MCF 10A (cell line): ENCODE results near the gene FIBCD1. TPM values are rescaled to one million over a fixed set of nuclear protein-coding genes. Genes with fewer than 3 reads are reported as not detected.

Source experiments
- BruUV-seq: library from RNA; stranded (reverse); fragments of 400-500 nt; replicated peaks from 2 replicates; lab custom pipeline; 2021; lab: Mats Ljungman, UMichigan
- CTCF ChIA-PET: fragments of 300-600 bp; sonication (Branson Sonifier 250); formaldehyde crosslinking; extraction: SDS; loops from one replicate; lab custom pipeline; 2021; ENCODE audit warnings: antibody characterized with exemption, inconsistent platforms; lab: Yijun Ruan, JAX
- POLR2A ChIA-PET: fragments of 300-600, 350-650 bp; sonication (Branson Sonifier 250); formaldehyde crosslinking; extraction: SDS; loops from one replicate; lab custom pipeline; 2020; ENCODE audit warnings: antibody characterized with exemption, inconsistent platforms; lab: Yijun Ruan, JAX
- DNase-seq: peaks from one replicate; pipeline ENCODE4 v3.0.0-alpha.2; 2018; ENCODE audit not compliant: unreplicated experiment
- H3K27ac Mint-ChIP-seq: one replicate; pipeline ENCODE4 v1.8.0; 2022; ENCODE audit warnings: mild to moderate bottlenecking, low read depth, mixed read lengths; ENCODE audit not compliant: unreplicated experiment
- H3K27me3 Mint-ChIP-seq: one replicate; pipeline ENCODE4 v1.8.0; 2022; ENCODE audit warnings: mixed read lengths; ENCODE audit not compliant: insufficient read depth, unreplicated experiment
- H3K36me3 Mint-ChIP-seq: one replicate; pipeline ENCODE4 v1.8.0; 2022; ENCODE audit warnings: mild to moderate bottlenecking, moderate library complexity, mixed read lengths; ENCODE audit not compliant: insufficient read depth, unreplicated experiment
- H3K4me1 Mint-ChIP-seq: one replicate; pipeline ENCODE4 v1.8.0; 2022; ENCODE audit warnings: mixed read lengths; ENCODE audit not compliant: insufficient read depth, unreplicated experiment
- H3K4me3 Mint-ChIP-seq: one replicate; pipeline ENCODE4 v1.8.0; 2022; ENCODE audit warnings: mild to moderate bottlenecking, moderate library complexity, mixed read lengths; ENCODE audit not compliant: unreplicated experiment
- H3K9me3 Mint-ChIP-seq: one replicate; pipeline ENCODE4 v1.8.0; 2022; ENCODE audit warnings: mixed read lengths; ENCODE audit not compliant: unreplicated experiment
- intact Hi-C: fragments of 100-400 bp; cut with micrococcal nuclease; formaldehyde crosslinking; loops from 2 replicates; pipeline ENCODE4 v1.14.1; 2022
- total RNA-seq: library from RNA; stranded (reverse); gene quantifications from 2 replicates; pipeline ENCODE4 v1.2.3, GENCODE V29; 2022
- TF ChIP-seq, protein P1 (sequence below): fragments of 200-600 bp; IDR thresholded peaks from one replicate; pipeline ENCODE4 v1.8.0; 2022; ENCODE audit warnings: antibody characterized with exemption, mild to moderate bottlenecking; ENCODE audit not compliant: unreplicated experiment

The FIBCD1 gene
- total RNA-seq, 1 experiment from 2014 or later: 1.6 TPM

DNA sequence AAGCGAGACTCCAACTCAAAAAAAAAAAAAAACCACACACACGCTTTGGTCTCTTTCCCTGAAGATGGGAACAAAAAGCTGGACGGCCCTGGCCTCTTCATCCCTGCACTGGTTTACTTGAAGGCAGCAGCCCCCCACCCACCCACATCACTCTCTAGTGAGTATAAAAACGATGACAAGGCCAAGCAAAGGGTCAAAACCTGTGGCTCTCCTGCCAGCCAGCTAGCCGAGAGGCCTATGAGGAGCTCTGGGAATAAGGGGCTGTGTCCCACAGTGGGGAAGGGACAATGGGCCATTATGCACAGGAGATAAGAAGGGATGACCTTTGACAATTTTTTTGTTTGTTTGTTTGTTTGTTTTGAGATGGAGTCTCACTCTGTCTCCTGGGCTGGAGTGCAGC is 55.6 kb downstream of the FIBCD1 start:
- DNase-seq: no peak
- intact Hi-C loops: no loop called here
- Mint-ChIP-seq H3K36me3 (peaks cover 96% of the 10 kb centered on the region), H3K9me3 (no peaks in the 10 kb centered on the region), H3K4me3 (no peak overlapping the region), H3K27ac (no peak overlapping the region), H3K27me3 (no peaks in the 10 kb centered on the region), H3K4me1 (no peaks in the 10 kb centered on the region)
- TF ChIP-seq, protein P1, sequence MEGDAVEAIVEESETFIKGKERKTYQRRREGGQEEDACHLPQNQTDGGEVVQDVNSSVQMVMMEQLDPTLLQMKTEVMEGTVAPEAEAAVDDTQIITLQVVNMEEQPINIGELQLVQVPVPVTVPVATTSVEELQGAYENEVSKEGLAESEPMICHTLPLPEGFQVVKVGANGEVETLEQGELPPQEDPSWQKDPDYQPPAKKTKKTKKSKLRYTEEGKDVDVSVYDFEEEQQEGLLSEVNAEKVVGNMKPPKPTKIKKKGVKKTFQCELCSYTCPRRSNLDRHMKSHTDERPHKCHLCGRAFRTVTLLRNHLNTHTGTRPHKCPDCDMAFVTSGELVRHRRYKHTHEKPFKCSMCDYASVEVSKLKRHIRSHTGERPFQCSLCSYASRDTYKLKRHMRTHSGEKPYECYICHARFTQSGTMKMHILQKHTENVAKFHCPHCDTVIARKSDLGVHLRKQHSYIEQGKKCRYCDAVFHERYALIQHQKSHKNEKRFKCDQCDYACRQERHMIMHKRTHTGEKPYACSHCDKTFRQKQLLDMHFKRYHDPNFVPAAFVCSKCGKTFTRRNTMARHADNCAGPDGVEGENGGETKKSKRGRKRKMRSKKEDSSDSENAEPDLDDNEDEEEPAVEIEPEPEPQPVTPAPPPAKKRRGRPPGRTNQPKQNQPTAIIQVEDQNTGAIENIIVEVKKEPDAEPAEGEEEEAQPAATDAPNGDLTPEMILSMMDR: no peak
- ChIA-PET POLR2A (no interaction called here), CTCF (interaction anchor here (0.5 to 0.8 kb wide), 3 partner anchors 13 to 182 kb away, joined by 3 to 4 read pairs (median 3); no protein-coding TSS in a partner anchor)
- BruUV-seq: no TSS peak

GRCh38 chr9:130882696-130883225 is 56.3 kb downstream of the FIBCD1 start:
- no TSS peak for BruUV-seq
- POLR2A ChIA-PET: interaction anchor here (1.0 kb wide), 1 partner anchor 129 kb away, joined by 5 read pairs; no protein-coding TSS in a partner anchor
- intact Hi-C loops: no loop called here
- TF ChIP-seq, protein P1: no peak
- no peak for DNase-seq
- H3K36me3 Mint-ChIP-seq: peaks cover 96% of the 10 kb centered on the region
- H3K27ac Mint-ChIP-seq: no peak overlapping the region
- no peaks in the 10 kb centered on the region for H3K9me3 Mint-ChIP-seq
- H3K27me3 Mint-ChIP-seq: no peaks in the 10 kb centered on the region
- H3K4me3 Mint-ChIP-seq: no peak overlapping the region
- CTCF ChIA-PET: interaction anchor here (0.5 to 0.8 kb wide), 5 partner anchors 12 to 181 kb away, joined by 3 to 4 read pairs (median 3); no protein-coding TSS in a partner anchor
- no peaks in the 10 kb centered on the region for H3K4me1 Mint-ChIP-seq

- intact Hi-C loops: no loop called here
- TF ChIP-seq, protein P1: no peak
- no TSS peak for BruUV-seq
These were observed 57.5 kb downstream of the FIBCD1 start for GRCh38 chr9:130881516-130881915.

DNA sequence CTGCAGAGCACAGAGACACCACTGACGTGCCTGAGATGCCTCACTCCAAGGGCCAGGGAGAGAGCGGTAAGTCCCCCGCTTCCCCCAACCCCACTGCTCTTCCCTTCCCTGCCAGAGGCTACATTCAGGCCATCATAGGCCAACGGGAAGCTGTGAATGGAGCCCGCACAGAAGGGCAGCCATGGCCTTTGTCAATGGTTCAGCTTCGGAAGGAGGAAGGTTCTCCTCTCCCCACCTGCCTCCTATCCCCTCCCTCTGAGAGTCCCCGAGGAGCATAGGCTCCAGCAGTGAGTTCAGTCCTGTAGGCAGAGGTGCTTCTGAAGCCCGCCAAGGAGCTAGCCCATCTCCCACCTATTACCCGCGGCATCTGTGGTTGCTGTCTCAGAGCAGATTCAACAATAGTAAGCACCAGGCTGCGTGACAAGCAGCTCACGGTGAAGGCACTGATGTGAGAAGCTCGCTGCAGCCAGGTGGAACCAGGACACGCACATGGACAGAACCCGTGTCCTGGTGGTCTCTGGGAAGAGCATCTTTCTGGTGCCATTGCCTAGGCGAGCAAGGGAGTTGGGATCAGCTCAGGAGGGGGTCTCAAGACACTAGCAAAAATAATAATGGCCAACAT is 58.3 kb downstream of the FIBCD1 start:
- intact Hi-C loops: no loop called here
- no peaks in the 10 kb centered on the region for H3K9me3 Mint-ChIP-seq
- ChIA-PET CTCF (interaction anchor here (1.2 to 1.5 kb wide), 6 partner anchors 10 to 177 kb away, joined by 3 to 5 read pairs (median 3); no protein-coding TSS in a partner anchor), POLR2A (no interaction called here)
- H3K27me3 Mint-ChIP-seq: no peaks in the 10 kb centered on the region
- TF ChIP-seq, protein P1: no peak
- no peaks in the 10 kb centered on the region for H3K4me1 Mint-ChIP-seq
- no peak overlapping the region for H3K4me3 Mint-ChIP-seq
- no peak overlapping the region for H3K27ac Mint-ChIP-seq
- BruUV-seq: no TSS peak
- DNase-seq: no peak
- H3K36me3 Mint-ChIP-seq: peaks cover 93% of the 10 kb centered on the region

More at GRCh38 chr9:130881516-130881915, 57.5 kb downstream of the FIBCD1 start:
- CTCF ChIA-PET: interaction anchor here (1.2 to 1.5 kb wide), 4 partner anchors 11 to 176 kb away, joined by 3 read pairs; no protein-coding TSS in a partner anchor
- DNase-seq: no peak
- no peaks in the 10 kb centered on the region for H3K4me1 Mint-ChIP-seq
- H3K27me3 Mint-ChIP-seq: no peaks in the 10 kb centered on the region
- H3K27ac Mint-ChIP-seq: no peak overlapping the region
- H3K36me3 Mint-ChIP-seq: peaks cover 96% of the 10 kb centered on the region
- H3K9me3 Mint-ChIP-seq: no peaks in the 10 kb centered on the region
- H3K4me3 Mint-ChIP-seq: no peak overlapping the region
- POLR2A ChIA-PET: no interaction called here
